SK-N-MC (cell line): ENCODE measurements around the gene CYB561.

Source experiments
- EZH2 ChIP-seq: fragments of 200-600 bp; sonication (generic); IDR thresholded peaks from one replicate; pipeline ENCODE4 v1.6.1; 2017; ENCODE audit warnings: antibody characterized with exemption
- POLR2AphosphoS5 ChIP-seq: IDR thresholded peaks from 2 replicates; pipeline ENCODE4 v1.6.1; 2012; ENCODE audit warnings: mild to moderate bottlenecking, low read depth, low read length, borderline replicate concordance

DNA sequence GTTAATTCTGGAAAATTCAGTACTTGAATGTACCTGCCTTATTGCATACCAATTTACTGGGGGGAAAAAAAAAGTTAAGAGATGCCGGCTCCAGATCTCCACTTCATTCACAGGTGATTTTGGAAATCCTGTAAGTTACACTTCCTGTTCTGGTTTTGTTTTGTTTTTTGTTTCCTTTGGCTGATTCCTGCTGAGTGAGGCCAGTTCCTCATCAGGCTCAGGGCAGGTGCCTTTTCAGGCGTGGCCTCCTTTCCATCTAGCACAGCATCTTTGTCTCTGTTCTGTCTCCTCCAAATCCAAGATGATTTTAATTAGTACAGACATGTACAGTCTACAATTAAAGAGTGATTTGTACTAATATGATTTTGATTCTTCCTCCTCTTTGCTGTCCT, 19.2 kb downstream of the CYB561 start:
- TF ChIP-seq POLR2AphosphoS5, result no peak
- no peak for TF ChIP-seq EZH2
